Neural cell (in vitro differentiated cells): ENCODE results near the gene CRMP1.

Experiments
- EP300 ChIP-seq: fragments of 450-650 bp; conservative IDR thresholded peaks from 2 replicates; pipeline ENCODE4 v1.6.1; 2014; ENCODE audit warnings: antibody characterized with exemption, mild to moderate bottlenecking, moderate library complexity; ENCODE audit not compliant: poor library complexity, severe bottlenecking
- EZH2 ChIP-seq: fragments of 200-600, 300-800 bp; shearing (Covaris generic), sonication (generic); IDR thresholded peaks from 2 replicates; pipeline ENCODE4 v1.6.1; 2014; ENCODE audit warnings: antibody characterized with exemption, low read length, borderline replicate concordance, mild to moderate bottlenecking; ENCODE audit not compliant: insufficient read depth, poor library complexity, severe bottlenecking
- POLR2AphosphoS5 ChIP-seq: IDR thresholded peaks from 2 replicates; pipeline ENCODE4 v1.6.1; 2012
- RAD21 ChIP-seq: fragments of 450-650 bp; conservative IDR thresholded peaks from 2 replicates; pipeline ENCODE4 v1.6.1; 2014; ENCODE audit warnings: antibody characterized with exemption, mild to moderate bottlenecking, moderate library complexity
- SMC3 ChIP-seq: fragments of 450-650 bp; conservative IDR thresholded peaks from 2 replicates; pipeline ENCODE4 v1.6.1; 2014; ENCODE audit warnings: antibody characterized with exemption, mild to moderate bottlenecking, moderate library complexity; ENCODE audit not compliant: poor library complexity
- TAF1 ChIP-seq: IDR thresholded peaks from 2 replicates; pipeline ENCODE4 v1.6.1; 2012; ENCODE audit warnings: low read depth
- TF ChIP-seq, protein P1 (sequence below): fragments of 450-650 bp; IDR thresholded peaks from 2 replicates; pipeline ENCODE4 v1.5.1; 2014; ENCODE audit warnings: antibody characterized with exemption, mild to moderate bottlenecking, moderate library complexity; ENCODE audit not compliant: poor library complexity, severe bottlenecking
- TF ChIP-seq, protein P2 (sequence below): IDR thresholded peaks from 2 replicates; pipeline ENCODE4 v1.6.1; 2012; ENCODE audit warnings: borderline replicate concordance

DNA sequence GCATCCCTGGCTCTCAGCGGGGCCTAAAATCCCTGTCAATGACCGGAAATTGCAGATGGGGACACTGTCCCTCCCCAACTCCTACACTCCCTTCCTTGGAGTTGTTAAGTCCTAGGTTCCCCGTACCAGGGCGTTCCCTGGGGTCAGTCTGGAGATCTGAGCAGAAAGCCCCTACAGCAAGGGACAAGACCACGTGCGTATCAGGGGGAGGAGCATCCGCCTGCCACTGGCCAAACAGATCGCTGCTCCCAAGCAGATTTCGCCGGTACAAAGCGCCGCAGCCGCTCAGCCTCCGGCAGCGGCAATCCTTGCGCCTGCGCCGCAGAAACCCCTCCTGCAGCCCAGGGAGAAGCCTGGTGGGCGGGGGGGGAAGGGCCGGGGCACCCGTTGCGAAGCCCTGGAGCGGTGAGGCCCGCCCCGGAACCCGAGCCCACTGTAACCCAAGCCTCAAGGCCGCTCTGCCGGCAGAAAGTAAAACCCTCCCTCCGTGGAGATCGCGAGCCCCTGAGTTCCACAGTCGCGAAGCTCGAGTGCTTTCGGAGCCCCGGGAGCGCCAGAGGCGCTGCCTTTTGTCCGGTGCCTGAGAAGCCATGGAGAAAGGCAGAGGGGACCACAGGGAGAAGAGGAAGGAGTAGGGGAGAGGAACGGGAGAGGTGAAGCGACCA lies 2.7 kb downstream of the CRMP1 start:
- TF ChIP-seq EP300: peak; percentile 40
- no peak for TF ChIP-seq SMC3
- peak; percentile 67 for TF ChIP-seq TAF1
- TF ChIP-seq POLR2AphosphoS5: peak; percentile 82
- TF ChIP-seq, protein P1, sequence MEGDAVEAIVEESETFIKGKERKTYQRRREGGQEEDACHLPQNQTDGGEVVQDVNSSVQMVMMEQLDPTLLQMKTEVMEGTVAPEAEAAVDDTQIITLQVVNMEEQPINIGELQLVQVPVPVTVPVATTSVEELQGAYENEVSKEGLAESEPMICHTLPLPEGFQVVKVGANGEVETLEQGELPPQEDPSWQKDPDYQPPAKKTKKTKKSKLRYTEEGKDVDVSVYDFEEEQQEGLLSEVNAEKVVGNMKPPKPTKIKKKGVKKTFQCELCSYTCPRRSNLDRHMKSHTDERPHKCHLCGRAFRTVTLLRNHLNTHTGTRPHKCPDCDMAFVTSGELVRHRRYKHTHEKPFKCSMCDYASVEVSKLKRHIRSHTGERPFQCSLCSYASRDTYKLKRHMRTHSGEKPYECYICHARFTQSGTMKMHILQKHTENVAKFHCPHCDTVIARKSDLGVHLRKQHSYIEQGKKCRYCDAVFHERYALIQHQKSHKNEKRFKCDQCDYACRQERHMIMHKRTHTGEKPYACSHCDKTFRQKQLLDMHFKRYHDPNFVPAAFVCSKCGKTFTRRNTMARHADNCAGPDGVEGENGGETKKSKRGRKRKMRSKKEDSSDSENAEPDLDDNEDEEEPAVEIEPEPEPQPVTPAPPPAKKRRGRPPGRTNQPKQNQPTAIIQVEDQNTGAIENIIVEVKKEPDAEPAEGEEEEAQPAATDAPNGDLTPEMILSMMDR: no peak
- TF ChIP-seq EZH2: no peak
- TF ChIP-seq, protein P2, sequence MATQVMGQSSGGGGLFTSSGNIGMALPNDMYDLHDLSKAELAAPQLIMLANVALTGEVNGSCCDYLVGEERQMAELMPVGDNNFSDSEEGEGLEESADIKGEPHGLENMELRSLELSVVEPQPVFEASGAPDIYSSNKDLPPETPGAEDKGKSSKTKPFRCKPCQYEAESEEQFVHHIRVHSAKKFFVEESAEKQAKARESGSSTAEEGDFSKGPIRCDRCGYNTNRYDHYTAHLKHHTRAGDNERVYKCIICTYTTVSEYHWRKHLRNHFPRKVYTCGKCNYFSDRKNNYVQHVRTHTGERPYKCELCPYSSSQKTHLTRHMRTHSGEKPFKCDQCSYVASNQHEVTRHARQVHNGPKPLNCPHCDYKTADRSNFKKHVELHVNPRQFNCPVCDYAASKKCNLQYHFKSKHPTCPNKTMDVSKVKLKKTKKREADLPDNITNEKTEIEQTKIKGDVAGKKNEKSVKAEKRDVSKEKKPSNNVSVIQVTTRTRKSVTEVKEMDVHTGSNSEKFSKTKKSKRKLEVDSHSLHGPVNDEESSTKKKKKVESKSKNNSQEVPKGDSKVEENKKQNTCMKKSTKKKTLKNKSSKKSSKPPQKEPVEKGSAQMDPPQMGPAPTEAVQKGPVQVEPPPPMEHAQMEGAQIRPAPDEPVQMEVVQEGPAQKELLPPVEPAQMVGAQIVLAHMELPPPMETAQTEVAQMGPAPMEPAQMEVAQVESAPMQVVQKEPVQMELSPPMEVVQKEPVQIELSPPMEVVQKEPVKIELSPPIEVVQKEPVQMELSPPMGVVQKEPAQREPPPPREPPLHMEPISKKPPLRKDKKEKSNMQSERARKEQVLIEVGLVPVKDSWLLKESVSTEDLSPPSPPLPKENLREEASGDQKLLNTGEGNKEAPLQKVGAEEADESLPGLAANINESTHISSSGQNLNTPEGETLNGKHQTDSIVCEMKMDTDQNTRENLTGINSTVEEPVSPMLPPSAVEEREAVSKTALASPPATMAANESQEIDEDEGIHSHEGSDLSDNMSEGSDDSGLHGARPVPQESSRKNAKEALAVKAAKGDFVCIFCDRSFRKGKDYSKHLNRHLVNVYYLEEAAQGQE: peak; percentile 76
- TF ChIP-seq RAD21: peak; percentile 6
